ENCODE measurements around the gene NSRP1. TPM values are rescaled to one million over a fixed set of nuclear protein-coding genes. Genes with fewer than 3 reads are reported as not detected.

The NSRP1 gene
- polyA plus RNA-seq, 1 donor from 2014 or later: 8.6 TPM

DNA sequence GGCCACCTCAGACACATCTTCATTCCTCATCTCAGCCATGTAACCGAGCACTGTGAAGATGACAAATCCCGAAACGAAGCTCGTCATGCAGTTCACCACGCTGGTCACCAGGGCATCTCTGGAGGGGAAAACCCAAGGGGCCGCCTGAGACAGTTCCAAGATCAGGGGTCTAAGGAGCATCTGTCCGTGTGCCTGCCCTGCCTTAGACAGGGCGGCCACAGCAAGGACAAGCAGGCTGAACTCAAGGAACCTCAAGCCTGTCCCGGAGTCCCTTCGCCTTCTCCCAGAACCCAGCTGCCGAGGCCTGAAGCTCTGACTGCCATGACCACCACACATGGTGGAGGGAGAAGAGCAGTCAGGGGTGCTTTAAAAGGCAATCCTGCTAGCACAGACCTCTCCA lies 96.1 kb downstream of the NSRP1 start:
- Histone ChIP-seq H3K9me2 (ENCODE audit: insufficient read depth, low read length) (no peaks in the 10 kb centered on the region), H3K4me2 (ENCODE audit: low read length) (no peak overlapping the region), H3K27ac (ENCODE audit: low read length) (no peak overlapping the region), H4K20me1 (ENCODE audit: insufficient read depth) (no peaks in the 10 kb centered on the region), H3K27me3 (ENCODE audit: insufficient read depth, low read depth, low read length) (no peaks in the 10 kb centered on the region), H3K4me3 (ENCODE audit: low read length) (no peak overlapping the region), H2AFZ (ENCODE audit: low read depth, low read length) (no peak overlapping the region), H3K9ac (ENCODE audit: low read length) (no peak overlapping the region), H3F3A (ENCODE audit: insufficient read depth, low read length, poor library complexity, severe bottlenecking) (no peaks in the 10 kb centered on the region), H3K36me3 (ENCODE audit: insufficient read depth, low read length) (no peaks in the 10 kb centered on the region), H3K79me2 (replicated peaks; ENCODE audit: insufficient read depth, low read length) (no peaks in the 10 kb centered on the region), H3K9me3 (ENCODE audit: low read length) (no peaks in the 10 kb centered on the region)
- TF ChIP-seq, protein P1, sequence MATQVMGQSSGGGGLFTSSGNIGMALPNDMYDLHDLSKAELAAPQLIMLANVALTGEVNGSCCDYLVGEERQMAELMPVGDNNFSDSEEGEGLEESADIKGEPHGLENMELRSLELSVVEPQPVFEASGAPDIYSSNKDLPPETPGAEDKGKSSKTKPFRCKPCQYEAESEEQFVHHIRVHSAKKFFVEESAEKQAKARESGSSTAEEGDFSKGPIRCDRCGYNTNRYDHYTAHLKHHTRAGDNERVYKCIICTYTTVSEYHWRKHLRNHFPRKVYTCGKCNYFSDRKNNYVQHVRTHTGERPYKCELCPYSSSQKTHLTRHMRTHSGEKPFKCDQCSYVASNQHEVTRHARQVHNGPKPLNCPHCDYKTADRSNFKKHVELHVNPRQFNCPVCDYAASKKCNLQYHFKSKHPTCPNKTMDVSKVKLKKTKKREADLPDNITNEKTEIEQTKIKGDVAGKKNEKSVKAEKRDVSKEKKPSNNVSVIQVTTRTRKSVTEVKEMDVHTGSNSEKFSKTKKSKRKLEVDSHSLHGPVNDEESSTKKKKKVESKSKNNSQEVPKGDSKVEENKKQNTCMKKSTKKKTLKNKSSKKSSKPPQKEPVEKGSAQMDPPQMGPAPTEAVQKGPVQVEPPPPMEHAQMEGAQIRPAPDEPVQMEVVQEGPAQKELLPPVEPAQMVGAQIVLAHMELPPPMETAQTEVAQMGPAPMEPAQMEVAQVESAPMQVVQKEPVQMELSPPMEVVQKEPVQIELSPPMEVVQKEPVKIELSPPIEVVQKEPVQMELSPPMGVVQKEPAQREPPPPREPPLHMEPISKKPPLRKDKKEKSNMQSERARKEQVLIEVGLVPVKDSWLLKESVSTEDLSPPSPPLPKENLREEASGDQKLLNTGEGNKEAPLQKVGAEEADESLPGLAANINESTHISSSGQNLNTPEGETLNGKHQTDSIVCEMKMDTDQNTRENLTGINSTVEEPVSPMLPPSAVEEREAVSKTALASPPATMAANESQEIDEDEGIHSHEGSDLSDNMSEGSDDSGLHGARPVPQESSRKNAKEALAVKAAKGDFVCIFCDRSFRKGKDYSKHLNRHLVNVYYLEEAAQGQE (IDR thresholded peaks at IDR 0.05; ENCODE audit: borderline replicate concordance): no peak
- TF ChIP-seq EZH2 (IDR thresholded peaks at IDR 0.05; ENCODE audit: borderline replicate concordance, insufficient read depth, low read length, poor library complexity, severe bottlenecking): no peak
- TF ChIP-seq, protein P2, sequence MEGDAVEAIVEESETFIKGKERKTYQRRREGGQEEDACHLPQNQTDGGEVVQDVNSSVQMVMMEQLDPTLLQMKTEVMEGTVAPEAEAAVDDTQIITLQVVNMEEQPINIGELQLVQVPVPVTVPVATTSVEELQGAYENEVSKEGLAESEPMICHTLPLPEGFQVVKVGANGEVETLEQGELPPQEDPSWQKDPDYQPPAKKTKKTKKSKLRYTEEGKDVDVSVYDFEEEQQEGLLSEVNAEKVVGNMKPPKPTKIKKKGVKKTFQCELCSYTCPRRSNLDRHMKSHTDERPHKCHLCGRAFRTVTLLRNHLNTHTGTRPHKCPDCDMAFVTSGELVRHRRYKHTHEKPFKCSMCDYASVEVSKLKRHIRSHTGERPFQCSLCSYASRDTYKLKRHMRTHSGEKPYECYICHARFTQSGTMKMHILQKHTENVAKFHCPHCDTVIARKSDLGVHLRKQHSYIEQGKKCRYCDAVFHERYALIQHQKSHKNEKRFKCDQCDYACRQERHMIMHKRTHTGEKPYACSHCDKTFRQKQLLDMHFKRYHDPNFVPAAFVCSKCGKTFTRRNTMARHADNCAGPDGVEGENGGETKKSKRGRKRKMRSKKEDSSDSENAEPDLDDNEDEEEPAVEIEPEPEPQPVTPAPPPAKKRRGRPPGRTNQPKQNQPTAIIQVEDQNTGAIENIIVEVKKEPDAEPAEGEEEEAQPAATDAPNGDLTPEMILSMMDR (IDR thresholded peaks at IDR 0.05; ENCODE audit: poor library complexity, severe bottlenecking): no peak
- TF ChIP-seq EP300 (conservative IDR thresholded peaks at IDR 0.05; ENCODE audit: poor library complexity, severe bottlenecking): no peak
- TF ChIP-seq TAF1 (IDR thresholded peaks at IDR 0.05; ENCODE audit: low read depth): no peak
- TF ChIP-seq RAD21 (conservative IDR thresholded peaks at IDR 0.05): no peak
- no peak for TF ChIP-seq POLR2AphosphoS5 (IDR thresholded peaks at IDR 0.05)
- TF ChIP-seq MXI1 (conservative IDR thresholded peaks at IDR 0.05; ENCODE audit: poor library complexity, severe bottlenecking): no peak
- no peak for TF ChIP-seq SMC3 (conservative IDR thresholded peaks at IDR 0.05; ENCODE audit: poor library complexity)

DNA sequence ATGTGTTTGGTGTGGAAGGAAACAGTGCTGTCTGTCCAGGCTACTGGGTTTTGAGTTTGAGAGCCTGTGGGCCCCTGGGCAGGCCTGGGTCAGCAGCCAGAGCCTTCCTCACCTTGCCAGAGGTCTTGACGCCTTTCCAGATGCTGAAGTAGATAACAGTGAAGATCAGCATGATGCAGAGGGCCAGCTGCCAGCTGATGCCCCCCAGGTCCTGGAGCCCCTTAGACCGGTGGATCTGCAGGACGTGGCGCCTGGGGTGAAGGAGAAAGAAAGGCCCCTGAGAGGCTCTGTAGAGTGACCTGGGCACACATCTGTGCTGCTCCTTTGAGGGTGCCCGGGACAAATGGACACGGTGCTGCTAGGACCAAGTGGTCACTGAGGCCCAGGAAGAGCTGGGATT lies 100.4 kb downstream of the NSRP1 start:
- Histone ChIP-seq H3K4me2 (ENCODE audit: low read length) (no peak overlapping the region), H3K27me3 (ENCODE audit: insufficient read depth, low read depth, low read length) (no peaks in the 10 kb centered on the region), H3K9ac (ENCODE audit: low read length) (no peak overlapping the region), H4K20me1 (ENCODE audit: insufficient read depth) (no peaks in the 10 kb centered on the region), H3K4me3 (ENCODE audit: low read length) (no peak overlapping the region), H3K9me3 (ENCODE audit: low read length) (no peaks in the 10 kb centered on the region), H3K9me2 (ENCODE audit: insufficient read depth, low read length) (no peaks in the 10 kb centered on the region), H3F3A (ENCODE audit: insufficient read depth, low read length, poor library complexity, severe bottlenecking) (no peaks in the 10 kb centered on the region), H3K36me3 (ENCODE audit: insufficient read depth, low read length) (no peaks in the 10 kb centered on the region), H3K79me2 (replicated peaks; ENCODE audit: insufficient read depth, low read length) (no peaks in the 10 kb centered on the region), H3K27ac (ENCODE audit: low read length) (no peak overlapping the region), H2AFZ (ENCODE audit: low read depth, low read length) (no peak overlapping the region)
- TF ChIP-seq EZH2 (IDR thresholded peaks at IDR 0.05; ENCODE audit: borderline replicate concordance, insufficient read depth, low read length, poor library complexity, severe bottlenecking): no peak
- TF ChIP-seq, protein P2 (IDR thresholded peaks at IDR 0.05; ENCODE audit: poor library complexity, severe bottlenecking): no peak
- no peak for TF ChIP-seq EP300 (conservative IDR thresholded peaks at IDR 0.05; ENCODE audit: poor library complexity, severe bottlenecking)
- TF ChIP-seq SMC3 (conservative IDR thresholded peaks at IDR 0.05; ENCODE audit: poor library complexity): no peak
- no peak for TF ChIP-seq TAF1 (IDR thresholded peaks at IDR 0.05; ENCODE audit: low read depth)
- TF ChIP-seq POLR2AphosphoS5 (IDR thresholded peaks at IDR 0.05): no peak

All from neural cell (in vitro differentiated cells).